Measurements from ENCODE around the gene IFT27.
"Not testable (repeated sequence)": the region's sequence is repeated elsewhere in the genome, so short reads cannot be mapped to it uniquely, and the experiment has no call there.

Gene IFT27

GRCh38 chr22:36764641-36765040 lies 11.3 kb downstream of the IFT27 start:
- no peak for DNase-seq

GRCh38 chr22:36764060-36764459 lies 11.9 kb downstream of the IFT27 start:
- DNase-seq = no peak

GRCh38 chr22:36763576-36763975 lies 12.3 kb downstream of the IFT27 start:
- no peak for DNase-seq

GRCh38 chr22:36762687-36763260 lies 13.1 kb downstream of the IFT27 start:
- no peak for DNase-seq

- DNase-seq = no peak
Observed at GRCh38 chr22:36761553-36762240, 14.2 kb downstream of the IFT27 start.

- no peak for DNase-seq
Observed at GRCh38 chr22:36760786-36761185, 15.1 kb downstream of the IFT27 start.

GRCh38 chr22:36759481-36760159 lies 16.3 kb downstream of the IFT27 start:
- DNase-seq = no peak

- no peak for DNase-seq
Observed at GRCh38 chr22:36758792-36759271, 17.1 kb downstream of the IFT27 start.

GRCh38 chr22:36757668-36758211 lies 18.2 kb downstream of the IFT27 start:
- peak; percentile 34 to 42 for DNase-seq

- no peak for DNase-seq
Observed at GRCh38 chr22:36756746-36757655, 18.9 kb downstream of the IFT27 start.

GRCh38 chr22:36756031-36756430 lies 19.9 kb downstream of the IFT27 start:
- DNase-seq = no peak

- DNase-seq = no peak
Observed at GRCh38 chr22:36755316-36755715, 20.6 kb downstream of the IFT27 start.

GRCh38 chr22:36754881-36755280 lies 21.0 kb downstream of the IFT27 start:
- not testable (repeated sequence) for DNase-seq

- DNase-seq = no peak
Observed at GRCh38 chr22:36753916-36754315, 22.0 kb downstream of the IFT27 start.

GRCh38 chr22:36753120-36753802 lies 22.7 kb downstream of the IFT27 start:
- no peak for DNase-seq

- no peak for DNase-seq
Observed at GRCh38 chr22:36746375-36746970, 29.4 kb downstream of the IFT27 start.

GRCh38 chr22:36745301-36745995 lies 30.5 kb downstream of the IFT27 start:
- DNase-seq = no peak

GRCh38 chr22:36744791-36745190 lies 31.1 kb downstream of the IFT27 start:
- no peak for DNase-seq

- no peak for DNase-seq
Observed at GRCh38 chr22:36744413-36744765, 31.5 kb downstream of the IFT27 start.

- DNase-seq = no peak
Observed at GRCh38 chr22:36743591-36744412, 32.1 kb downstream of the IFT27 start.

All from bone marrow (tissue), 2 donors.